Esophagus muscularis mucosa (tissue), 4 donors: ENCODE results near the gene RNMT. TPM values are rescaled to one million over a fixed set of nuclear protein-coding genes. Genes with fewer than 3 reads are reported as not detected.

Experiments
- DNase-seq: peaks from one replicate; pipeline ENCODE4 v3.0.0-alpha.2; 2017; ENCODE audit errors: extremely low spot score
- H3K27ac ChIP-seq, 4 donors: fragments of 200-600 bp; sonication (generic); replicated peaks in 1 of 4; 1 replicate in 3 of 4; 2 replicates in 1 of 4; pipeline ENCODE4 v1.5.1; 2016 to 2019; ENCODE audit warnings: mild to moderate bottlenecking in 1 of 4
- H3K27me3 ChIP-seq, 4 donors: fragments of 200-600 bp; sonication (generic); one replicate each; pipeline versions ENCODE4 v1.5.1 to v1.6.0; 2016 to 2019
- H3K36me3 ChIP-seq, 4 donors: fragments of 200-600 bp; sonication (generic); one replicate each; pipeline ENCODE4 v1.5.1; 2016 to 2019
- H3K4me1 ChIP-seq, 4 donors: fragments of 200-600 bp; sonication (generic); one replicate each; pipeline ENCODE4 v1.5.1; 2016 to 2019
- H3K4me3 ChIP-seq, 4 donors: fragments of 200-600 bp; sonication (generic); 1 replicate in 2 of 4; 2 replicates in 2 of 4; pipeline ENCODE4 v1.5.1; 2016 to 2019; ENCODE audit warnings: mild to moderate bottlenecking in 4 of 4, moderate library complexity in 1 of 4
- H3K9me3 ChIP-seq, 4 donors: fragments of 200-600 bp; sonication (generic); 1 replicate in 3 of 4; 2 replicates in 1 of 4; pipeline ENCODE4 v1.5.1; 2016 to 2019
- CTCF ChIP-seq, 3 experiments: fragments of 200-600 bp in 2 of 3; fragments of 450-650 bp in 1 of 3; sonication (generic) in 2 of 3; IDR thresholded peaks; one replicate each; pipeline ENCODE4 v1.5.1; 2017 to 2019; ENCODE audit warnings: antibody characterized with exemption in 3 of 3, mild to moderate bottlenecking in 2 of 3, moderate library complexity in 1 of 3
- EP300 ChIP-seq: sonication (generic); formaldehyde crosslinking; IDR thresholded peaks from one replicate; pipeline ENCODE4 v1.6.1; 2017; ENCODE audit warnings: antibody characterized with exemption
- POLR2A ChIP-seq: fragments of 450-650 bp; IDR thresholded peaks from one replicate; pipeline ENCODE4 v1.6.1; 2017; ENCODE audit warnings: antibody characterized with exemption, moderate library complexity, mild to moderate bottlenecking, low read depth
- POLR2AphosphoS5 ChIP-seq, 2 donors: sonication (generic); formaldehyde crosslinking; IDR thresholded peaks; one replicate each; pipeline ENCODE4 v1.6.1; 2017; ENCODE audit warnings: antibody characterized with exemption in 2 of 2
- whole genome bisulfite sequencing: methylation state at CpG from one replicate; pipeline ENCODE4 v1.1.5; 2018; 5-methylcytosine and 5-hydroxymethylcytosine counted together
- intact Hi-C: fragments of 100-400 bp; cut with DNase I; formaldehyde crosslinking; loops from one replicate; pipeline ENCODE4 v1.15.1; 2023
- total RNA-seq, 4 donors: library from RNA; depleted of rRNA; stranded (reverse); fragments of >200 nt; gene quantifications; one replicate each; pipeline versions ENCODE4 v1.1.0 to v1.2.1, GENCODE V29; 2016

Gene RNMT
- total RNA-seq, 4 donors from 2014 or later = 14.1 to 23.7 (median 19.8) TPM

- H3K9me3 ChIP-seq = no peaks in the 10 kb centered on the region
- intact Hi-C loops = no loop called here
- peaks cover 12 to 21% (median 16%) of the 10 kb centered on the region in 4 donors for H3K4me1 ChIP-seq
- no peak overlapping the region for H3K4me3 ChIP-seq
- no peak for TF ChIP-seq POLR2AphosphoS5 (IDR thresholded peaks at IDR 0.05)
- TF ChIP-seq CTCF (IDR thresholded peaks at IDR 0.05) = no peak
- TF ChIP-seq EP300 = no peak
- TF ChIP-seq POLR2A = no peak
- 96% methylated on average over 4 of the region's 4 CpGs for WGBS
- H3K27ac ChIP-seq = no peak overlapping the region
- H3K36me3 ChIP-seq = no peaks in the 10 kb centered on the region
- no peak for DNase-seq
- H3K27me3 ChIP-seq = no peaks in the 10 kb centered on the region
Observed at GRCh38 chr18:13716916-13717315, 9.6 kb upstream of the RNMT start.

- H3K27ac ChIP-seq = no peak overlapping the region
- H3K27me3 ChIP-seq = no peaks in the 10 kb centered on the region
- no peak overlapping the region for H3K4me3 ChIP-seq
- TF ChIP-seq EP300 (no peak), CTCF (IDR thresholded peaks at IDR 0.05) (no peak), POLR2AphosphoS5 (IDR thresholded peaks at IDR 0.05) (no peak), POLR2A (no peak)
- no CpG with 5 or more reads among the region's 1 CpG for WGBS
- intact Hi-C loops = no loop called here
- no peak for DNase-seq
- no peaks in the 10 kb centered on the region for H3K36me3 ChIP-seq
- H3K9me3 ChIP-seq = no peaks in the 10 kb centered on the region
- peaks cover 8 to 38% (median 26%) of the 10 kb centered on the region in 4 donors for H3K4me1 ChIP-seq
Observed at GRCh38 chr18:13720123-13720522, 6.3 kb upstream of the RNMT start.

- Histone ChIP-seq H3K4me1 (peaks cover 14 to 45% (median 33%) of the 10 kb centered on the region in 4 donors), H3K27me3 (no peaks in the 10 kb centered on the region), H3K36me3 (no peaks in the 10 kb centered on the region), H3K27ac (no peak overlapping the region), H3K4me3 (no peak overlapping the region), H3K9me3 (no peaks in the 10 kb centered on the region)
- TF ChIP-seq EP300 (no peak), POLR2AphosphoS5 (IDR thresholded peaks at IDR 0.05) (no peak), CTCF (IDR thresholded peaks at IDR 0.05) (no peak), POLR2A (no peak)
- DNase-seq = no peak
- 63% methylated on average over 1 of the region's 1 CpG for WGBS
- intact Hi-C loops = no loop called here
Observed at GRCh38 chr18:13720847-13721246, 5.6 kb upstream of the RNMT start.

- Histone ChIP-seq H3K36me3 (no peaks in the 10 kb centered on the region), H3K27me3 (no peaks in the 10 kb centered on the region), H3K4me3 (peak overlapping the region; percentile 90 to 97 (median 94)), H3K27ac (peak overlapping the region; percentile 94 to 96 (median 95)), H3K9me3 (no peaks in the 10 kb centered on the region), H3K4me1 (peaks cover 26 to 54% (median 40%) of the 10 kb centered on the region in 4 donors)
- TF ChIP-seq POLR2AphosphoS5 (IDR thresholded peaks at IDR 0.05) (no peak), POLR2A (no peak), EP300 (no peak), CTCF (IDR thresholded peaks at IDR 0.05) (no peak)
- intact Hi-C loops = no loop called here
- DNase-seq = no peak
- WGBS = 9% methylated on average over 27 of the region's 35 CpGs
Observed at GRCh38 chr18:13725566-13726231, 774 bp upstream of the RNMT start.

- intact Hi-C loops = no loop called here
- 0% methylated on average over 7 of the region's 30 CpGs for WGBS
- H3K27me3 ChIP-seq = no peaks in the 10 kb centered on the region
- peak overlapping the region; percentile 90 to 97 (median 94) for H3K4me3 ChIP-seq
- H3K27ac ChIP-seq = peak overlapping the region; percentile 94 to 96 (median 95)
- no peak for TF ChIP-seq POLR2A
- no peak for TF ChIP-seq POLR2AphosphoS5 (IDR thresholded peaks at IDR 0.05)
- TF ChIP-seq CTCF (IDR thresholded peaks at IDR 0.05) = no peak
- TF ChIP-seq EP300 = no peak
- no peaks in the 10 kb centered on the region for H3K9me3 ChIP-seq
- H3K36me3 ChIP-seq = no peaks in the 10 kb centered on the region
- H3K4me1 ChIP-seq = peaks cover 26 to 49% (median 38%) of the 10 kb centered on the region in 4 donors
- DNase-seq = peak; percentile 93
Observed at GRCh38 chr18:13726972-13727331, 479 bp downstream of the RNMT start.
